Activated B cell treated with CpG ODN at 0.5 μM for 24 hours (primary cell): Measurements from ENCODE around the gene ST7L. TPM values are rescaled to one million over a fixed set of nuclear protein-coding genes. Genes with fewer than 3 reads are reported as not detected.

Experiments used
- ATAC-seq: fragments of 200-7000 bp; cut with Tn5 transposase; one replicate; pipeline ENCODE4 v1.10.0; 2021; ENCODE audit warnings: low read depth, mild to moderate bottlenecking, moderate library complexity
- CTCF ChIA-PET: fragments of 350-600 bp; sonication (Branson Sonifier 250); formaldehyde crosslinking; loops from one replicate; lab custom pipeline; 2021; ENCODE audit warnings: antibody characterized with exemption; lab: Charles Lee
- POLR2A ChIA-PET: fragments of 350-600 bp; sonication (Branson Sonifier 250); formaldehyde crosslinking; loops from one replicate; lab custom pipeline; 2021; ENCODE audit warnings: antibody characterized with exemption; lab: Charles Lee
- DNase-seq: peaks from one replicate; pipeline ENCODE4 v3.0.0; 2022
- H3K27ac Mint-ChIP-seq: one replicate; pipeline ENCODE4 v1.8.0; 2020; ENCODE audit warnings: mixed read lengths
- H3K27me3 Mint-ChIP-seq: one replicate; pipeline ENCODE4 v1.8.0; 2021; ENCODE audit warnings: mixed read lengths
- H3K36me3 Mint-ChIP-seq: one replicate; pipeline ENCODE4 v1.8.0; 2021; ENCODE audit warnings: low read depth, mixed read lengths
- H3K4me1 Mint-ChIP-seq: one replicate; pipeline ENCODE4 v1.8.0; 2021; ENCODE audit warnings: mixed read lengths
- H3K4me3 Mint-ChIP-seq: one replicate; pipeline ENCODE4 v1.8.0; 2020; ENCODE audit warnings: mild to moderate bottlenecking, mixed read lengths
- H3K9me3 Mint-ChIP-seq: one replicate; pipeline ENCODE4 v1.8.0; 2020; ENCODE audit warnings: mixed read lengths
- CTCF ChIP-seq: fragments of 200-600 bp; IDR thresholded peaks from one replicate; pipeline ENCODE4 v1.8.0; 2022; ENCODE audit warnings: antibody characterized with exemption, mild to moderate bottlenecking
- intact Hi-C: fragments of 100-400 bp; cut with micrococcal nuclease; formaldehyde crosslinking; loops from one replicate; pipeline ENCODE4 v1.15.1; 2024
- total RNA-seq: library from RNA; stranded (reverse); gene quantifications from 2 replicates; pipeline ENCODE4 v1.2.3, GENCODE V29; 2022

Gene ST7L
- total RNA-seq, 1 donor from 2014 or later, result 13.8 TPM

GRCh38 chr1:112554411-112554810 is 64.5 kb downstream of the ST7L start:
- ChIA-PET POLR2A (interaction anchor here (0.6 kb wide), 1 partner anchor 10 kb away, joined by 11 read pairs; no protein-coding TSS in a partner anchor), CTCF (no interaction called here)
- H3K9me3 Mint-ChIP-seq, result no peaks in the 10 kb centered on the region
- H3K27me3 Mint-ChIP-seq, result no peaks in the 10 kb centered on the region
- no peak overlapping the region for H3K4me3 Mint-ChIP-seq
- H3K4me1 Mint-ChIP-seq, result no peaks in the 10 kb centered on the region
- H3K27ac Mint-ChIP-seq, result no peak overlapping the region
- ATAC-seq, result no peak
- intact Hi-C loops, result no loop called here
- no peak for DNase-seq
- TF ChIP-seq CTCF, result no peak
- H3K36me3 Mint-ChIP-seq, result peaks cover 5% of the 10 kb centered on the region

GRCh38 chr1:112549590-112549989 is 69.4 kb downstream of the ST7L start:
- no peak for DNase-seq
- no peak for TF ChIP-seq CTCF
- no peak for ATAC-seq
- Mint-ChIP-seq H3K27ac (no peak overlapping the region), H3K36me3 (peaks cover 9% of the 10 kb centered on the region), H3K4me1 (no peaks in the 10 kb centered on the region), H3K9me3 (no peaks in the 10 kb centered on the region), H3K4me3 (no peak overlapping the region), H3K27me3 (no peaks in the 10 kb centered on the region)
- ChIA-PET CTCF (no interaction called here), POLR2A (no interaction called here)
- intact Hi-C loops, result no loop called here

GRCh38 chr1:112548547-112548946 is 70.4 kb downstream of the ST7L start:
- no peak overlapping the region for H3K27ac Mint-ChIP-seq
- intact Hi-C loops, result no loop called here
- no peak overlapping the region for H3K4me3 Mint-ChIP-seq
- no peak for DNase-seq
- H3K9me3 Mint-ChIP-seq, result no peaks in the 10 kb centered on the region
- ChIA-PET CTCF (no interaction called here), POLR2A (interaction anchor here (0.6 kb wide), 1 partner anchor 35 kb away, joined by 4 read pairs; no protein-coding TSS in a partner anchor)
- ATAC-seq, result no peak
- peaks cover 5% of the 10 kb centered on the region for H3K36me3 Mint-ChIP-seq
- no peaks in the 10 kb centered on the region for H3K27me3 Mint-ChIP-seq
- TF ChIP-seq CTCF, result no peak
- no peaks in the 10 kb centered on the region for H3K4me1 Mint-ChIP-seq

- intact Hi-C loops, result no loop called here
- ChIA-PET CTCF (no interaction called here), POLR2A (no interaction called here)
- Mint-ChIP-seq H3K36me3 (peaks cover 8% of the 10 kb centered on the region), H3K9me3 (no peaks in the 10 kb centered on the region), H3K4me3 (no peak overlapping the region), H3K27ac (no peak overlapping the region), H3K4me1 (no peaks in the 10 kb centered on the region), H3K27me3 (no peaks in the 10 kb centered on the region)
- no peak for DNase-seq
- no peak for TF ChIP-seq CTCF
- ATAC-seq, result no peak
These were observed 72.9 kb downstream of the ST7L start for GRCh38 chr1:112546076-112546475.

- Mint-ChIP-seq H3K27ac (no peak overlapping the region), H3K4me3 (no peak overlapping the region), H3K4me1 (no peaks in the 10 kb centered on the region), H3K27me3 (no peaks in the 10 kb centered on the region), H3K9me3 (no peaks in the 10 kb centered on the region), H3K36me3 (peaks cover 19% of the 10 kb centered on the region)
- DNase-seq, result no peak
- no peak for TF ChIP-seq CTCF
- POLR2A ChIA-PET, result no interaction called here
- ATAC-seq, result no peak
- intact Hi-C loops, result no loop called here
- CTCF ChIA-PET, result no interaction called here
These were observed 74.2 kb downstream of the ST7L start for GRCh38 chr1:112544751-112545150.
